ENCODE measurements around the gene CLIC3.

DNA sequence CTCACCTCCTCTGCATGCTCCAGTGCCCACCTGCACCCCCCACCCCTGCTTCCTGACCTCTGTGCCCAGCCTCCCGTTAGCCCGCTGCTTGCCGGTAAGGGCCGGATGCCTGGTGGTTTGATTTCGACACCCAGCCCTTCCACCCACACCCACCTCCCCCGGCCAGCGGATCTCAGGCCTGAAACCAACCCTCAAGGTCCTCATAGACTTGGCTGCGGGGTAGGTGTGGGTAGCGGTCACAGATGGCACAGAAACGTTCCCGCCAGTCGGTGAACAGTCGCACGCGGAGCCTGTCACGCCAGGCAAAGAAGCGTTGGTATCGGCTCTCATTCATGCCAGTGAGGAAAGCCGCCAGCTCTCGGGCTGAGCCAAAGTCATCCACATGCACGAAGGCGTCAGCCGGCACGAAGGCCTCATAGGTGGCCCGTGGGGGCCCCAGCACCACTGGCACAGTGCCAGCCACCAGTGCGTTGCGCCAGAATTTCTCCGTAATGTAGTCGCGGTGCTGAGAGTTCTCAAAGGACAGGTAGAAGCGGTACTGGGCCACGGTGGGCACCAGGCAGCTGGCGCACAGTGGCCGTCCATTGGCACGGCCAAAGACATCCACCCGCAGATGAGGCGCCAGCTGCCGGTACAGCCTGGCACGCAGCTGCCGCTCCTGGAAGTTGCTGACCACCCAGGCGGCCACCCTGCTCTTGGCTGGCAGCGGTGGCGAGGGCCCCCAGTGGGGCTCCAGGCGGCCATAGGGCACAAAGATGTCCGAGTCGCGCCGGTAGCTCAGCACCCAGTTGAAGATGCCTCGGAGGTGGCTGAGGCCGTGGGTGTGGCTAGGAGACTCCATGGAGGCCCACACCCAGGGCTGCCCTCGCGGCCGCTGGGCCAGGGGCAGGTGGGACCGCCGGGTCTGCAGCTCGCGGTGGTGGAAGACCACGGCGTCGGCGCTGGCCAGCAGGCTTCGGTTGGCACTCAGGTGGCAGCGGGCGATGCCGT is 34.5 kb upstream of the CLIC3 start:
- TF ChIP-seq, protein P1, sequence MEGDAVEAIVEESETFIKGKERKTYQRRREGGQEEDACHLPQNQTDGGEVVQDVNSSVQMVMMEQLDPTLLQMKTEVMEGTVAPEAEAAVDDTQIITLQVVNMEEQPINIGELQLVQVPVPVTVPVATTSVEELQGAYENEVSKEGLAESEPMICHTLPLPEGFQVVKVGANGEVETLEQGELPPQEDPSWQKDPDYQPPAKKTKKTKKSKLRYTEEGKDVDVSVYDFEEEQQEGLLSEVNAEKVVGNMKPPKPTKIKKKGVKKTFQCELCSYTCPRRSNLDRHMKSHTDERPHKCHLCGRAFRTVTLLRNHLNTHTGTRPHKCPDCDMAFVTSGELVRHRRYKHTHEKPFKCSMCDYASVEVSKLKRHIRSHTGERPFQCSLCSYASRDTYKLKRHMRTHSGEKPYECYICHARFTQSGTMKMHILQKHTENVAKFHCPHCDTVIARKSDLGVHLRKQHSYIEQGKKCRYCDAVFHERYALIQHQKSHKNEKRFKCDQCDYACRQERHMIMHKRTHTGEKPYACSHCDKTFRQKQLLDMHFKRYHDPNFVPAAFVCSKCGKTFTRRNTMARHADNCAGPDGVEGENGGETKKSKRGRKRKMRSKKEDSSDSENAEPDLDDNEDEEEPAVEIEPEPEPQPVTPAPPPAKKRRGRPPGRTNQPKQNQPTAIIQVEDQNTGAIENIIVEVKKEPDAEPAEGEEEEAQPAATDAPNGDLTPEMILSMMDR (IDR thresholded peaks at IDR 0.05) = no peak
- no peak for TF ChIP-seq POLR2A (IDR thresholded peaks at IDR 0.05)

All from Peyer's patch (tissue), 4 donors.